Endothelial cell of umbilical vein (primary cell): Measurements from ENCODE around the gene SLC46A2. TPM values are rescaled to one million over a fixed set of nuclear protein-coding genes. Genes with fewer than 3 reads are reported as not detected.

Experiments
- BruUV-seq: library from RNA; stranded (reverse); fragments of 400-500 nt; replicated peaks from 2 replicates; lab custom pipeline; 2021; lab: Mats Ljungman, UMichigan
- CTCF ChIA-PET: fragments of 300-600, 350-600 bp; sonication (Branson Sonifier 250); formaldehyde crosslinking; loops from one replicate; lab custom pipeline; 2021; ENCODE audit warnings: antibody characterized with exemption, inconsistent platforms; lab: Charles Lee
- POLR2A ChIA-PET: fragments of 300-600, 350-600 bp; sonication (Branson Sonifier 250); formaldehyde crosslinking; loops from one replicate; lab custom pipeline; 2021; ENCODE audit warnings: antibody characterized with exemption, inconsistent platforms; lab: Charles Lee
- DNase-seq: peaks from one replicate; pipeline ENCODE4 v3.0.0-alpha.2; 2011; ENCODE audit warnings: low read depth, low spot score
- FAIRE-seq: peaks from 2 replicates; lab custom pipeline; 2011; peaks lifted over from hg19 to GRCh38; lab: Jason Lieb, UNC
- H2AFZ ChIP-seq: 2 replicates; pipeline ENCODE4 v1.6.0; 2012; ENCODE audit warnings: low read depth, low read length, control low read depth, inconsistent platforms
- H3K27ac ChIP-seq: 2 replicates; pipeline ENCODE4 v1.5.1; 2011; ENCODE audit warnings: low read depth, mild to moderate bottlenecking, control low read depth, low read length, moderate library complexity; ENCODE audit not compliant: insufficient read depth
- H3K27me3 ChIP-seq, 2 experiments: 2 replicates each; pipeline versions ENCODE4 v1.6.0 to v1.6.1; 2011; ENCODE audit warnings: low read length in 2 of 2, mixed read lengths in 1 of 2; ENCODE audit not compliant: control insufficient read depth in 2 of 2, insufficient read depth in 2 of 2
- H3K36me3 ChIP-seq, 2 experiments: 2 replicates in 1 of 2; 3 replicates in 1 of 2; pipeline ENCODE4 v1.5.1; 2011; ENCODE audit warnings: low read length in 2 of 2, mild to moderate bottlenecking in 1 of 2, moderate library complexity in 1 of 2; ENCODE audit not compliant: control insufficient read depth in 2 of 2, insufficient read depth in 2 of 2; ENCODE audit errors: extremely low read depth in 1 of 2
- H3K4me1 ChIP-seq: 3 replicates; pipeline ENCODE4 v1.5.1; 2011; ENCODE audit warnings: mild to moderate bottlenecking, low read length; ENCODE audit not compliant: control insufficient read depth, insufficient read depth; ENCODE audit errors: extremely low read depth
- H3K4me2 ChIP-seq: 2 replicates; pipeline ENCODE4 v1.6.1; 2011; ENCODE audit warnings: low read length, control low read depth, mixed read lengths; ENCODE audit not compliant: insufficient read depth
- H3K4me3 ChIP-seq, 3 experiments: fragments of 200-600 bp in 1 of 3; sonication (generic), shearing (Covaris generic) in 1 of 3; replicated peaks in 1 of 3; 2 replicates each; pipeline ENCODE4 v1.5.1; 2011 to 2016; ENCODE audit warnings: control low read depth in 3 of 3, low read length in 3 of 3, mild to moderate bottlenecking in 2 of 3, inconsistent platforms in 1 of 3, low read depth in 1 of 3, moderate library complexity in 1 of 3; ENCODE audit not compliant: insufficient read depth in 1 of 3
- H3K79me2 ChIP-seq: 2 replicates; pipeline ENCODE4 v1.6.0; 2012; ENCODE audit warnings: low read length, inconsistent platforms; ENCODE audit not compliant: control insufficient read depth, insufficient read depth
- H3K9ac ChIP-seq: replicated peaks from 2 replicates; pipeline ENCODE3; 2011; ENCODE audit warnings: low read length, control low read depth; ENCODE audit not compliant: insufficient read depth; ENCODE audit errors: extremely low read depth
- H3K9me1 ChIP-seq: replicated peaks from 3 replicates; pipeline ENCODE4 v1.6.0; 2011; ENCODE audit warnings: mild to moderate bottlenecking, low read length; ENCODE audit not compliant: control insufficient read depth, insufficient read depth; ENCODE audit errors: extremely low read depth
- H3K9me3 ChIP-seq: replicated peaks from 2 replicates; pipeline ENCODE4 v1.5.1; 2012; ENCODE audit warnings: low read length, inconsistent platforms; ENCODE audit not compliant: control insufficient read depth, insufficient read depth
- H4K20me1 ChIP-seq: replicated peaks from 2 replicates; pipeline ENCODE3; 2011; ENCODE audit warnings: mild to moderate bottlenecking, low read length; ENCODE audit not compliant: control insufficient read depth, insufficient read depth; ENCODE audit errors: extremely low read depth
- CTCF ChIP-seq, 2 donors: IDR thresholded peaks; 1 replicate in 1 of 2; 2 replicates in 1 of 2; pipeline ENCODE4 v1.5.1; 2011; ENCODE audit warnings: low read length in 2 of 2, mild to moderate bottlenecking in 2 of 2, moderate library complexity in 2 of 2, control low read depth in 1 of 2, inconsistent platforms in 1 of 2, low read depth in 1 of 2; ENCODE audit not compliant: insufficient read depth in 1 of 2; ENCODE audit errors: extremely low read depth in 1 of 2
- EZH2 ChIP-seq: IDR thresholded peaks from 2 replicates; pipeline ENCODE4 v1.6.1; 2012; ENCODE audit warnings: borderline replicate concordance, low read depth, mild to moderate bottlenecking, moderate library complexity, low read length, inconsistent platforms; ENCODE audit not compliant: severe bottlenecking
- FOS ChIP-seq: IDR thresholded peaks from 2 replicates; pipeline ENCODE4 v1.6.1; 2011; ENCODE audit warnings: mild to moderate bottlenecking, low read length, moderate library complexity, borderline replicate concordance; ENCODE audit not compliant: insufficient read depth
- GATA2 ChIP-seq: IDR thresholded peaks from 2 replicates; pipeline ENCODE4 v1.7.0; 2011; ENCODE audit warnings: low read depth, mild to moderate bottlenecking, moderate library complexity, mixed read lengths, low read length; ENCODE audit not compliant: insufficient read length, insufficient read depth
- JUN ChIP-seq: IDR thresholded peaks from 2 replicates; pipeline ENCODE4 v1.6.1; 2011; ENCODE audit warnings: borderline replicate concordance, low read depth; ENCODE audit not compliant: insufficient read length, insufficient read depth
- MYC ChIP-seq: IDR thresholded peaks from one replicate; pipeline ENCODE4 v1.6.1; 2011; ENCODE audit warnings: mild to moderate bottlenecking, low read depth, low read length
- POLR2A ChIP-seq: IDR thresholded peaks from 2 replicates; pipeline ENCODE4 v1.6.1; 2012; ENCODE audit warnings: low read depth, mild to moderate bottlenecking, control low read depth, low read length
- POLR2AphosphoS5 ChIP-seq: IDR thresholded peaks from 2 replicates; pipeline ENCODE4 v1.6.1; 2012; ENCODE audit warnings: low read depth, mild to moderate bottlenecking, control low read depth, low read length, moderate library complexity; ENCODE audit not compliant: insufficient read depth
- dilution Hi-C: fragments of 300-500 bp; cut with MboI; formaldehyde crosslinking; loops from one replicate; pipeline ENCODE4 v1.15.0; 2019; ENCODE audit warnings: low sequenced_read_pairs; ENCODE audit not compliant: extremely low pct_ligation_motif_present
- intact Hi-C: fragments of 100-400 bp; cut with micrococcal nuclease; formaldehyde crosslinking; loops from one replicate; pipeline ENCODE4 v1.10.0; 2022
- polyA plus RNA-seq, 4 experiments: library from polyadenylated mRNA; depleted of rRNA in 3 of 4; stranded (reverse) in 3 of 4; unstranded in 1 of 4; fragments of >200 nt; gene quantifications; 2 replicates each; pipeline versions ENCODE4 v1.2.1 to v1.2.3, GENCODE V29; 2011 to 2012; ENCODE audit warnings: missing spikeins in 1 of 4
- total RNA-seq: library from RNA; stranded (reverse); gene quantifications from 2 replicates; pipeline ENCODE4 v1.2.3, GENCODE V29; 2021
- TF ChIP-seq, protein P1 (sequence below): IDR thresholded peaks from 2 replicates; pipeline ENCODE4 v1.6.1; 2011; ENCODE audit not compliant: insufficient read depth, insufficient read length

Gene SLC46A2
- total and polyA plus RNA-seq, 2 donors (not counting 3 experiments of a cell fraction or from before 2014, with no cell fraction given), result not detected

DNA sequence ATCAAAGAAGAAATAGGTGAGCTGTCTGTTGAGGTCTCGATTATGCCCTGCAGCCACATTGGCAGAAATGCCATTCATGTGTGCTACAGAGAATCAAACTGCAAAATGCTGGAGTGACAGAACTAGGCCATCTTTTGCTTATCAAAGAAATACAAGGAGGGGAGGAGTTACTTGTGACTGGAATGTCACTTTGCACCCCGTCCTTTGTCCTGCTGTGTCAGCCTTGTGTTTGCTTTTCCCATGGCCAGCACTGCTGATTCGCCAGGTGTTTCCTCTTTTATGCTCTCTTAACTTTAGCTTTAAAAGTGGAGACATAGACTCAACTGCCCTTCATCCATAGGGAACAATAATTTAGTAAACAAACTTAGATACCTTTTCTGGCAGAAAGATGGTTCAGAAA, 54.3 kb downstream of the SLC46A2 start:
- Histone ChIP-seq H3K9ac (no peak overlapping the region), H3K27ac (no peak overlapping the region), H2AFZ (no peak overlapping the region), H4K20me1 (no peaks in the 10 kb centered on the region), H3K9me1 (no peaks in the 10 kb centered on the region), H3K4me2 (no peak overlapping the region), H3K27me3 (no peaks in the 10 kb centered on the region), H3K9me3 (no peaks in the 10 kb centered on the region), H3K79me2 (no peaks in the 10 kb centered on the region), H3K36me3 (no peaks in the 10 kb centered on the region), H3K4me3 (no peak overlapping the region), H3K4me1 (no peaks in the 10 kb centered on the region)
- no peak for TF ChIP-seq EZH2
- TF ChIP-seq POLR2A, result no peak
- dilution Hi-C loops (no loop called here), intact Hi-C loops (no loop called here)
- ChIA-PET POLR2A (no interaction called here), CTCF (interaction anchor here (1.0 to 3.3 kb wide), 3 partner anchors 9 to 66 kb away, joined by 3 to 14 read pairs (median 7); no protein-coding TSS in a partner anchor)
- peak; percentile 29 for DNase-seq
- FAIRE-seq, result no peak
- BruUV-seq, result no TSS peak

GRCh38 chr9:112833081-112833480, 57.6 kb downstream of the SLC46A2 start:
- CTCF ChIA-PET, result interaction anchor here (0.5 to 1.2 kb wide), 3 partner anchors 12 to 651 kb away, joined by 3 to 4 read pairs (median 3); no protein-coding TSS in a partner anchor
- H4K20me1 ChIP-seq, result no peaks in the 10 kb centered on the region
- no peaks in the 10 kb centered on the region for H3K9me1 ChIP-seq
- no peaks in the 10 kb centered on the region for H3K4me1 ChIP-seq
- no peak overlapping the region for H3K4me3 ChIP-seq
- H3K36me3 ChIP-seq, result no peaks in the 10 kb centered on the region
- no TSS peak for BruUV-seq
- intact Hi-C loops (no loop called here), dilution Hi-C loops (no loop called here)
- H3K9ac ChIP-seq, result no peak overlapping the region
- H3K79me2 ChIP-seq, result no peaks in the 10 kb centered on the region
- H3K4me2 ChIP-seq, result no peak overlapping the region
- no peak overlapping the region for H3K27ac ChIP-seq
- no peaks in the 10 kb centered on the region for H3K27me3 ChIP-seq
- TF ChIP-seq POLR2A, result no peak
- TF ChIP-seq CTCF (IDR thresholded peaks at IDR 0.05; ENCODE audit: extremely low read depth in 1 of 2, insufficient read depth in 1 of 2, low read depth in 1 of 2, low read length in 2 of 2), result no peak
- no peak for TF ChIP-seq POLR2AphosphoS5
- no peak for TF ChIP-seq GATA2
- TF ChIP-seq, protein P1, sequence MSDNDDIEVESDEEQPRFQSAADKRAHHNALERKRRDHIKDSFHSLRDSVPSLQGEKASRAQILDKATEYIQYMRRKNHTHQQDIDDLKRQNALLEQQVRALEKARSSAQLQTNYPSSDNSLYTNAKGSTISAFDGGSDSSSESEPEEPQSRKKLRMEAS, result no peak
- TF ChIP-seq MYC, result no peak
- TF ChIP-seq EZH2, result no peak
- TF ChIP-seq JUN, result no peak
- no peak for TF ChIP-seq FOS
- no peak overlapping the region for H2AFZ ChIP-seq
- POLR2A ChIA-PET, result no interaction called here
- FAIRE-seq (no peak), DNase-seq (no peak)
- H3K9me3 ChIP-seq, result no peaks in the 10 kb centered on the region
